HG02678 (cell line): ENCODE results near the gene MRPS21.
A peak's percentile ranks its signal among the peaks of the same experiment; 100 is the strongest.

Experiments used
- ATAC-seq: cut with Tn5 transposase; IDR thresholded peaks from one replicate; pipeline ENCODE4 v1.9.1; 2021; ENCODE audit warnings: mild to moderate bottlenecking, moderate library complexity; ENCODE audit not compliant: unreplicated experiment

MRPS21 gene

DNA sequence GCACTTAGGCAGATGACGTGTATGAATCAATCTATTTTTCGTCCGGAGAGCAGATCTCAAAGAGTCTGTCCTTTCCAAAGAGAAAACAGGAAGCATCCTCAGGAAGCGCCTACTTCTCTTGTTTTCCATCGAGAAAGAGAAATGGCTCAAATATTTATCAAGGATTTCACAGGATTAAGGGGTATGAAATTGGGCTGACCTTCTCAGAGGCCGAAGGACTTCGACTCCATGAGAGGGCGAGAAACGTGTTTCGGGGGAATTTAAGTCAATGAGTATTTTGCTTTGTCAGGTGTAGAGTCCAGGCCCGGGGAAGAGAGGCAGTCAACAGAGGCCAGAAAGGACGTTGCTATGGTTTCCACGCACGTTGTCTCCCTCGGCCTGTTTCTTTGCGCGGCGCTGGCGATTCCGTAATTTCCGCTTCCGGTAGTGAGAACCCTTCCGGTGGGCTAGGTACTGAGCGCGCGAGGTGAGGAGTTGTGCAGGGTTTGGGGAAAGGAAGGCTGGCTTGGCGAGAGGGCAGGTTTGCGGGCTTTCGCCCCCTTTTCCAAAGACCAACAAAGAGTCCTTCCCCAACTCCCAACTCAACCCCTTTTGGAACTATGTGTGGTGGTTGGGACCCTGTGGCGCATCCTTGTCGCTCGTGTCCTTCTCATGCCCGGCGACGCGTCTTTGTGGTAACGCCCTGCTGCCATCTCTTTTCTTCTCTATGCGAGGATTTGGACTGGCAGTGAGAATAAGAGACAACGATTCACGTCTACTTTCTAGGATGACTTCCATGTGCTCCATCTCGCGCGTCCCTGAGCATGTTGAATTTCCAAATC is at the start of gene MRPS21:
Gene MRPS21, plus strand, starts transcription at position 429 of the 821 bp plus-strand sequence. CDS start 506 bp downstream, outside the sequence.
- ATAC-seq = peak; percentile 98

DNA sequence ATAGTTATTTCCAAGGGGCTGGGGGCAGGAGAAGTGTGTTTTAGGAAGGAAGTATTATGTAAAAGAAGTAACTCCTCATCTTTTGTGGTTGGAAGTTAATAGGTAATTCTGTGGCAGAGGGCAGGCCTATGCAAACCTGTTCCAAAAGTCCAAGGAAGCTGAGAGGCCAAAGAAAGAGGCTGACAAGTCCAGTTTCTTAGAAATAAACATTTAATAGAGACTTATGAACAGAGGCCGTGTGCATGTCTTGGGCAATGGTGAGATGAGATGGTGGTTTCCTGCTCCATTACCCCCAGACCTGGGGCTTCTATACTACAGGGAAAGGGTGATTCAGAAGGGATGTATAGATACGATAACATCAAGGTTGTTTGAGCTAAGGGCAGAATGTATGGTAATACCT is 43.7 kb upstream of the MRPS21 start:
- ATAC-seq = no peak

DNA sequence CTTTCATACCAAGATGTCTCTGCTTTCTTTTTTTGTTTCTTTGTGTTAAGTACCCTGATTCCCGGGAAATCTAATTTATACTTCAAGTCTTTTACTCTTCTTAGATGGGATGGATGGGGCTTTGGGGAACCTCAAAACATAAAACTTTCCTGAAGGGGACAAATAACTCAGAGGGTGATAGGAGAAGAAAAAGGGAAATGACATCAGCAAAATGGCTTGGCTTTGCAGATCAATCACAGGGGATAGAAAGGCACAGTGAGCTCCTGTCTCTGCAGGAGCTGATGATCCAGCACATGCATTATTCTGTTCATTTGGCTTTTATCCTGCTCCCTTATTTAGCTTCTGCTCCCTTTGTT is 37.5 kb upstream of the MRPS21 start:
- ATAC-seq = no peak

DNA sequence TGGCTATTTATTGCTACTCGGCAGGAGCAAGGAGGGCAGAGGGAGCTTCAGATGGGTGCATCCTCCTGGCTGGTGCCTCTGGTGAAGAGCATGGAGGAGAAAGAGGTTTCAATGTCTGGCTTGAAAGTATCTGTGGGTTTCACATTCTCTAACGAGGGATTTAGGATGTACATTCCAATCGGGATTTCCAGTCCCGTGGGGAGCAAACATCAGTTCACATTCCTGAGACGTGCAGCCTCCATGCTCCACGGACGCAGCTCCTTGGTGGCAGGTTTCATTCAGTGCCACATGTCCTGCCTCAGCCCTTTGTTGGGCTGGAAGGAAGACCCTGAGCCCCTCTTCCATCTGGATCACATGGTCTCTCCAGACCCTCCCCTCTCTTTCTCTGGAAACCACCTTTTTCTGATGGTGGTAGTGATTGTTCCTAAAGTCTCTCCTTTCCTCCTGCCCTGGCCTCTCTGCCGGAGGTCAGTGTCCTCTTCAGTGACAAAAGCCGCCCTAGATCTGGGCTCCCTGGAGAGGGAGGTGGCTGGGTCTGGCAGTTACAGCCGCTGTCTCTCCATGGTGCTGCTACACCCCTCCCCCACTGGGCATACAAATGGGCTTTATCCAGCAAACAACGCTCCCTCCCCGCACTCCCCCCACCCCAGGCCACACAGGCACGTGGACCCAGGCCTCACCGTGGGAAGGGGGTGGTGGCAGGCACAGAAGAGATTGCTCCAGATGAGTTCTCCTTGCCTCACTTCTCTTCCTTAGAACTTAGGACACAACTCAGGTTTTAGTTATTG is 36.9 kb upstream of the MRPS21 start:
- no peak for ATAC-seq

DNA sequence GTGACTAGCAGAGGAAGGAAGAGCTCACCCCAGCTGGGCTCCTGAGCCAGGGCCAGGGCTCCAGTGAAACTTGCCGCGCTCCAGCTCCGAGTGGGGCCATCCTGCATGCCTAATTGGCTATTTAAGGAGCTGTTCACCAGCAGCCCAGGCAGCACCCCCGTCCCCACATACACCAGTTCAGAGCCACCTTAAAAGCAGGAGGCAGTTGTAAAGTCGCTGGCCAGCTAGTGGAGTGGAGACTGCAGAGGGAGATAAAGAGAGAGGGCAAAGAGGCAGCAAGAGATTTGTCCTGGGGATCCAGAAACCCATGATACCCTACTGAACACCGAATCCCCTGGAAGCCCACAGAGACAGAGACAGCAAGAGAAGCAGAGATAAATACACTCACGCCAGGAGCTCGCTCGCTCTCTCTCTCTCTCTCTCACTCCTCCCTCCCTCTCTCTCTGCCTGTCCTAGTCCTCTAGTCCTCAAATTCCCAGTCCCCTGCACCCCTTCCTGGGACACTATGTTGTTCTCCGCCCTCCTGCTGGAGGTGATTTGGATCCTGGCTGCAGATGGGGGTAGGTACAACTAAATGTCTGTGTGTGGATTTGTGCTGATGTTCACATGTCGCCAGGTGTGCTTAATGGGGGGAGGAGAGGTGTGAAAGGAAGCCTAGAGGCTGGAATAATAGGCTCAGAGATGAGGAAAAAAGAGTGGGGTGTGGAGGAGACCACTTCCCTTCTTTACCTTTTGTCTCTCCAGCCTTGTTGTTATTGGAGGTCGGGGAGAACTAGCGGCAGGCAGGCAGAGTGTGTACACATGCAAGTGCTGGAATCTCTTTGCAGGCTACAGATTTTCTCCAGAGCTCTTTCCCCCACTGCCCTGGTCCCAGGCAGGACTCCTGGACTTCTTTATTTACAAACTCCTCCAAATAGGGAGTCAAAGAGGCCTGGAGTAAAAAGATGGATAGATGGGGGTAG is 35.8 kb upstream of the MRPS21 start, which contains the start of gene CA14:
Gene CA14, plus strand, starts transcription at position 151 of the 962 bp plus-strand sequence. Its CDS starts 355 bp downstream, at position 506.
- no peak for ATAC-seq

DNA sequence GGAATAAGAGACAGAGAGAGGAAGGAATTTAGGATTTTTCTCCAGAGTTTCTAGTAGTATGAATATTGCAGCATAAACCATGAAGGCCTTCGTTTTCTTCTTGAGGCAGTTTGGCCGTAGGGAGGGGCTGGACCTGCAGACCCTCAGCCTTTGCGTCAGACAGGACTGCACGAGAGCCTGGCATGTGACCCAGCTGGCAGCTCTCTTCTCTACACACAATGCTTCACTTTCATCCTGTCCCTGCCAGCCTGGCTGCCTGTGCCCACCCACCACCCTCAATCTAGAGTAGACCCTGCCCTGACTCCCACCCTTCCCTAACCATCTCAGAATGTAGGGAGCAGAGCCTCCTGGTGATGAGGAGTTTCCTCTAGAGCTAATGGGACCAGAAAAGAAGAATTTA is 34.4 kb upstream of the MRPS21 start:
- no peak for ATAC-seq

DNA sequence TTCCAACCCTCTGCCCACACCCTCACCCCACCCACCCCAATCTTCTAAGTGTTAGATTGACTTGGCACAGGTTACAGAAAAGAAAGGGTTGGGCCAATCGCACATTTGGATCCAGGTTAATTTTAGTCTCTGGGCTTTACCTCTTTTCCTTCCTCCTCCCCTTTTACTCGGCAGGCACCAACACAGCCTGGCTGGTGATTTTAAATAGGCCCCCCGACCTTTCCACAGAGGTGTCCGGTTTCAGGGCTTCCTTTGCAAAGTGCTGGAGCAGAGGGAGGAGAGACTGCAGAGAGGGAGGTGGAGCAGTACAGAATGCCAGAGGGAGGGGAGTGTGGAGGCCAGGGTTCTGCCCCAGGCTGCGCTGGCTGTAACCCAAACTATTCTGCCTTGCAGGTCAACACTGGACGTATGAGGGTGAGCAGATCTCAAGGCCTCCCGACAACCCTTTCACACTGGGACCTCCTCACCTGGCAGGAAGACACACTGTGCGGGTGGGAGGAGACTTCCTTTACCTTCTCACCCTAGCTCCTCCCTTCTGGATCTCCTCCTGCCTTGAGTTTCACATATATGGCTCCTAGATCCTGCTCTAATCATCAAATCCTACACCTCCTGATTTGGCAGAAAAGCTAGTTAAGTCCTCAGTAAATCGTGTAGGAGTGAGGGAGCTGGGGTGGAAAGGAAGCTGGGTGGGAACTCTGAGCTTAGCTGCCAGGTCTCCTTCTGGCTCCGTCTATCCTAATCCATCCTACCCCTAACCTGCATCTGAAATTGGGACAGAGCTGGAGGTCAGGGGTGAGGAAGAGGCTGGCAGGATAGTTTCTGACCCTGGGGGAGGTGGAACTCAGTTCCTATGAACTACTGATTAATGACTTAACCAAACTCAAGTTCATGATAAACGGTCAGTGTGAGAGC is 33.6 kb upstream of the MRPS21 start:
- no peak for ATAC-seq

DNA sequence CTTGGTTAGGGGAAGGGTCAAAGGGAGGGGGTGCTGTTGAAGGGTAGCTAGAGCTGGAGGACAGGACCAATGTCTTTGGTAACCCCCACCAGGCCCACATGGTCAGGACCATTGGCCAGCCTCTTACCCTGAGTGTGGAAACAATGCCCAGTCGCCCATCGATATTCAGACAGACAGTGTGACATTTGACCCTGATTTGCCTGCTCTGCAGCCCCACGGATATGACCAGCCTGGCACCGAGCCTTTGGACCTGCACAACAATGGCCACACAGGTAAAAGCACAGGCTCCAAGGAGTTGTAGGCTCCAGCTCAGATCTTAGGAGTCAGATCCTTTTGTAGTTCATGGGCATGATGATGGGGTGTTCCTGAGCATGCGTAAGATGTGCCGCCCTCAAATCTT is 32.3 kb upstream of the MRPS21 start:
- ATAC-seq = no peak

DNA sequence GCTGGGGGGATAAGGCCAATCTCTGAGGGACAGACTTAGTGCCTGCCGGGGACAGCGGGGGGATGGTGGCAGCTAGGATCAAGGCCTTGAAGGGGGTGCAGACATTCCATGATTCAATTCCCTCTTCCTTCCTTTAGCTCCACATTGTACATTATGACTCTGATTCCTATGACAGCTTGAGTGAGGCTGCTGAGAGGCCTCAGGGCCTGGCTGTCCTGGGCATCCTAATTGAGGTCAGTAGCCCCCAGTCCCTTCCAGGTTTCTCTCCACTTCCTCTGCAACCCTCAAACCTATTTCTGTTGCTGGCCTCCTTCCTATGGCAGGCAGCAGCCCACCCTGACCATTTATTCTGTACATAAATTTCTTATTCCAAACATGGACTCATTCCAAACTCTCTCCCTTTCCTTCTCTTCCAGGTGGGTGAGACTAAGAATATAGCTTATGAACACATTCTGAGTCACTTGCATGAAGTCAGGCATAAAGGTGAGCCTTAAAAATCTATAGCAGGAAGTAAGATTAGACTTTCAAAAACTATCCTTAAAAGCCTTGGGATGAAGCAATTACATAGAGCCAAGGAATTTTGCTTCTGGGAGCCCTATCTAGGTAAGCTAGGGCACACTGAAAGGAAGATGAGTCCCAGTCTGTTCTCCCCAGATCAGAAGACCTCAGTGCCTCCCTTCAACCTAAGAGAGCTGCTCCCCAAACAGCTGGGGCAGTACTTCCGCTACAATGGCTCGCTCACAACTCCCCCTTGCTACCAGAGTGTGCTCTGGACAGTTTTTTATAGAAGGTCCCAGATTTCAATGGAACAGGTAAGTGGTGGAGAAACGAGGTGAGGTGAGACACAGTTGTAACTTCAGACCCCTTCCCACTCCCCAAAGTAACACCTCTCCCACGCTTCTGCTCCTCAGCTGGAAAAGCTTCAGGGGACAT is 31.0 kb upstream of the MRPS21 start:
- ATAC-seq = no peak

DNA sequence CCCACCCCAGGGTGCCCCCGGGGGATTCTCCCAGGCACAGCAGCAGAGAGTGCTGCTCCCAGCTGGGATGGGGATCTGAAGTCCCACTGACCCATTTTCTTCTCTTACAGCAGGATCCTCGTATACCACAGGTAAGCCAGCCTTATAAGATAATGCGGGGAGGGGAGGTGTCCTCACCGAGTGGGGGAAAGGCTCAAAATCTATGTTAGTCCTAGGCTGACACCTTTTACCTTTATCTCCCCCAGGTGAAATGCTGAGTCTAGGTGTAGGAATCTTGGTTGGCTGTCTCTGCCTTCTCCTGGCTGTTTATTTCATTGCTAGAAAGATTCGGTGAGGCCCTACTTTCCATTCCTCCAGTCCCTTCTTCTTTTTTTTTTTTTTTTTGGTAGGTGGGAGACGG is 30.1 kb upstream of the MRPS21 start:
- no peak for ATAC-seq

DNA sequence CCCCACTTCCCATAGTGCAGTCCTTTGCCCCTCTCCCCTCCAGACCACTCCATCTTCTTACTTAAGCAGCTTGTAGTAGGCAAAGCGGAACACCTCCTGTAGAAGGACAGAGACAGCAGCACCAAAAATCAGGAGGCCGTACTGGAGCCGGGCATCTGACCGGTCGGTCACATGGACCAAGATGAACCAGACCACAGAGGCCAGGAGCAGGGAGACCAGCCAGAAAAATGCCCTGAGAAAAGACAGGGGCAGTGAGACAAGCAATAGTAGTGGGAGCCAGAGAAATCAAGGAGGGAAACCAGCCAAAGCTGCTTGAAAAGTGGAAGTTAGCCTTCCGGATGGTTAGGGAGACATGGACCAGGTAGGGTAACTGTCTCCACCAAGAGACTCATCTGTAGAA is 25.8 kb upstream of the MRPS21 start:
- ATAC-seq = no peak

DNA sequence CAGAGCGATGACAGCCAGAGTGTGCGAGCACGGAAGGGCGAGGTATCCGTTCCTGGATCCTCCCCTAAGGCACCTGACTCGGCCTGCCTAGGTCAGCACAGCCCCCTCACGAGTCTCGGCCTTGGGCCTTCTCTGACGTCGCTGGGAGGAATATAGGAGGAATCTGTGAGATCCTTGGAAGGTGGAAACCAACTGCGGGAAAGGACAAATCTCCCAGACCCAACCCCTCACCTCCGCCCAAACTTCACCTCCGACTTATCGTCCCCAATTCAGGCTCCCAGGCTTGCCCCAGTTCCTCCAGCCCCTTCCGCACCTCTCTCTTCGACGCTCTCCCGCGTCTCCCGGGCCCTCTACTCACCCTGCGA is 25.3 kb upstream of the MRPS21 start:
- ATAC-seq = peak; percentile 17

DNA sequence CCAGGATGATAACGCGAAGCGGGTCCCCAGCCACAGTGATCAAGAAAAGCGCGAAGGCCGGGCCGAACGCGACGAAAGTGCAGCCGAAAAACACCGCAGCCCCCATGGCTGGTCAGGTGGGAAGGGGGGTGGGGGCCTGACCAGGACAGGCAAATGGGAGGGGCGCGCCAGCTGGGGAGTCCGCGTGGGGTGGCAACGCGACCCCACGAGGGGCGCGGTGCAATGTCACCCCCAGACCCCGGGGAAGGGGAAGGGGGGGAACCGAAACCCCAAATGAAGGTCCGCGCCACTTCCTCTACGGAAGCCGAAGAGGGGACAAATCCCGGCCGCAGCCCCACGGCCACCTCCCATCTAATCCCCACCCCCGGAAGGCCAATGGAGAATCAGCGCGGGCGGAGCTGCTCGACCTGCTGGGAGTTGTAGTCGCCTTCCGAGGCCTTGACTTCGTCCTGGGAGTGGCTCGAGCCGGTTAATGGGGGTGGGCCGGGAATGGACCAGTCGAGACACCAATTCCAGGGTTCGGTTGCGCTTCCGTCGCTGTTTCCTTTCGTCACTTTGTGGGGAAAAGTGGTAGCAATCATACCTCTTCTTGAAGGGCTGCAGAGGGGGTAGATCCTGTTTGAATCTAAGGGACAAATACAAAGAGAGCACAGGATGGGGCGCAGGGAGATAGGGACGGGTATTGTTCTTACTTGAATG is 24.8 kb upstream of the MRPS21 start, which contains the start of gene APH1A:
Gene APH1A, minus strand, starts transcription at position 312 of the 699 bp plus-strand sequence. Its CDS starts 206 bp downstream, at position 106.
- ATAC-seq = peak; percentile 89

DNA sequence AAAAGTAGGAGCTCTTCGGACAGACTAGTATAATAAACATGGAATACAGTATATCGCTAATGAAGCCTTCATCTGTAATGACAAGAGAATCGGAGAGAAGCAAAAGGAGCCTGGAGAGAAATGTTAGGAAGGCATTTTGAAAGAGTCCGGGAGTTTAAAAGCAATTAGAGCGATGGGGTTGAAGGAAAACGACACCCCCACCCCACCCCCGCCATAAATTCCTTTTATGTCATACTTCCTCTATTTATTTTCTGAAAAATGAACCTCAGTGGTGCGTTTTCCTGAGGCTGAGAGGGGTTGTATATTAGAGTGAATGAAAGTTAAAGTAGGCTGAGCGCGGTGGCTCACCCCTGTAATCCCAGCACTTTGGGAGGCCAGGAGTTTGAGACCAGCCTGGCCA is 24.2 kb upstream of the MRPS21 start:
- ATAC-seq = no peak

DNA sequence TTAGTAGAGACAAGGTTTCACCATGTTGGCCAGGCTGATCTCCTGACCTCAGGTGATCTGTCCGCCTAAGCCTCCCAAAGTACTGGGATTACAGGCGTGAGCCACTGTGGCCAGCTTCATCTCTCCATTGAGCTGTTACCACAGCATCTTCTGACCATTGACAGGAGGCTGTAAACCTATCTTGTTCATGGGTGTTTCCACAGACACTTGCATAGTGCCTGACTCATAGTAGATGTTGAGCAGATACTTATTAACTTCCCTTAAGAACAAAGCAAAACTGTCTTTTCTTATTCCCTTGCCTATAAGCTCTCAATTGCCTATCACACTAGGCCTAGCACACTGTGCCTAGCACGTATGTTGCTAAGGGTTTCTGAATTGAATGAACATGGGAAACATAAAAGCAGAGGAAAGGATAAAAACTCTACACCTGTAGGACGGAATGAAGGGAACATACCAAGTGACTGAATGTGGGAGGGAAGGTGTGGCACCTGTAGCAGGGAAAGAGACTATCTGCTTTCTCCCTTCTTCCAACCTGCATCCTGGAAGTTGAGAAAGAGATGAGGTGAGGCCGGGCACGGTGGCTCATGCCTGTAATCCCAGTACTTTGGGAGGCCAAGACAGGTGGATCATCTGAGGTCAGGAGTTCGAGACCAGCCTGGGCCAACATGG is 22.2 kb upstream of the MRPS21 start:
- no peak for ATAC-seq

DNA sequence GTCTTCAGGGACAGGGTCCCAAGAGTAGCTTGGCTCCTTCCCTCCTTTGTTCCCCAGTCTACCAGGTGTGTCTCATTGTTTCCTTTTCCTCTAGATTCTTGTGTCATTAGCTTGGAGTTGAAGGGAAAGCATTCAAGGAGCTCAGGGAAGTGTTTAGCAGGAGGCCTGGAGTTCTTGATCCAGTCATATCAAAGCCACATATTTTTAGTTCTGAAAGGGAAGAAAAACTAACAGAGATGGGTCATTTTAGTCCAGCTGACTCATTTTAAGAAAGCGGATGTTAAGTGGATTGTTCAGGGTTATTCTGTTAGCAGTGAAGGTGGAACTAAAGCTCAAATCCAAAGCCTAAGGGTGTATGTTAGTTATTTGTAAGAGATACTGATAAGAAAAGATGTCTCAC is 20.4 kb upstream of the MRPS21 start:
- no peak for ATAC-seq

DNA sequence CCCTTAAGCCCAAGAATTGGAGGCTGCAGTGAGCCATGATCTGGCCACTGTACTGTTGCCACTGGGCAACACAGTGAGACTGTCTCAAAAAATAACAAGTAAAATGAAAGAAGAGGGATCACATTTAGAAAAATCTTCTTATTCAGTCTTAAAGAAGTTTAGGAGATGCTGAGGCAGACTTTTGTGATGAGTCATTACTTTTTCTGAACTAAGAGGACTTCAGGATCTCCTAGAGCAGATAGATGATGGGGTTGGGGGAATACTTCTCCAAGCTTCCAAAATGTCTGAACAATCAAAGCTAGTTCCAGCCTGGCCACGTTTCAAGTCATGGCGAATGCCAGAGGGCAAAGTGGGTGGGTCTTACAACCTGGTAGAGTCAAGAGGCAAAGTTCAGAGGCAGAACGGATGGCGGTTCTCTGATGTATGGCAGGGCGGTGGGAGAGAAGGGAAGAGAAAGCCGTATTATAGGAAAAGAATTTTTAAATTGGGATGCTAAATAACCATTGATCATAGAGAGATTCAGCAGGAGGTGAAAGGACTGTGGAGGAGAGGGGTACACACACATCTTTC is 13.4 kb upstream of the MRPS21 start:
- no peak for ATAC-seq
